DOHH2 (cell line): ENCODE results near the gene TMOD4.

ENCODE experiments used
- H3F3A ChIP-seq: fragments of 200-600 bp; sonication (generic), shearing (Covaris generic); 2 replicates; pipeline ENCODE4 v1.6.0; 2016; ENCODE audit warnings: antibody characterized with exemption, mild to moderate bottlenecking; ENCODE audit not compliant: control insufficient read depth, insufficient read depth
- H3K27ac ChIP-seq: fragments of 200-600 bp; sonication (generic); 2 replicates; pipeline ENCODE4 v1.5.1; 2014; ENCODE audit warnings: low read depth, mild to moderate bottlenecking, low read length, moderate library complexity
- H3K27me3 ChIP-seq: fragments of 200-600 bp; sonication (generic); 2 replicates; pipeline ENCODE4 v1.6.1; 2014; ENCODE audit warnings: mild to moderate bottlenecking, low read length, mixed read lengths; ENCODE audit not compliant: control insufficient read depth
- H3K36me3 ChIP-seq: fragments of 200-600 bp; sonication (generic); 2 replicates; pipeline ENCODE4 v1.6.1; 2014; ENCODE audit warnings: mild to moderate bottlenecking, low read length, moderate library complexity, mixed read lengths; ENCODE audit not compliant: control insufficient read depth
- H3K4me1 ChIP-seq: fragments of 200-600 bp; sonication (generic); 2 replicates; pipeline ENCODE4 v1.6.1; 2014; ENCODE audit warnings: mild to moderate bottlenecking, low read length, mixed read lengths; ENCODE audit not compliant: control insufficient read depth
- H3K4me2 ChIP-seq: fragments of 200-600 bp; sonication (generic); 2 replicates; pipeline ENCODE4 v1.6.0; 2014; ENCODE audit warnings: mild to moderate bottlenecking, low read length, moderate library complexity
- H3K4me3 ChIP-seq: fragments of 200-600 bp; sonication (generic); 2 replicates; pipeline ENCODE4 v1.5.1; 2014; ENCODE audit warnings: mild to moderate bottlenecking, low read length, mixed read lengths
- H3K79me2 ChIP-seq: fragments of 200-600 bp; sonication (generic); 2 replicates; pipeline ENCODE4 v1.6.1; 2014; ENCODE audit warnings: mild to moderate bottlenecking, low read length, mixed read lengths; ENCODE audit not compliant: control insufficient read depth
- H3K9me2 ChIP-seq: fragments of 200-600 bp; sonication (generic); replicated peaks from 2 replicates; pipeline ENCODE4 v1.6.1; 2014; ENCODE audit warnings: mild to moderate bottlenecking, low read length, mixed read lengths; ENCODE audit not compliant: control insufficient read depth
- H3K9me3 ChIP-seq: fragments of 200-600 bp; sonication (generic); 2 replicates; pipeline ENCODE4 v1.6.1; 2014; ENCODE audit warnings: antibody characterized with exemption, low read length, mixed read lengths; ENCODE audit not compliant: control insufficient read depth, insufficient read depth
- H4K20me1 ChIP-seq: fragments of 200-600 bp; sonication (generic); 2 replicates; pipeline ENCODE4 v1.6.0; 2014; ENCODE audit warnings: low read depth, mild to moderate bottlenecking, antibody characterized with exemption, low read length, moderate library complexity; ENCODE audit not compliant: control insufficient read depth, insufficient read depth
- CTCF ChIP-seq: fragments of 200-600 bp; sonication (generic); IDR thresholded peaks from one replicate; pipeline ENCODE4 v1.5.1; 2014; ENCODE audit warnings: antibody characterized with exemption, mild to moderate bottlenecking, low read depth, low read length; ENCODE audit not compliant: poor library complexity, severe bottlenecking
- EZH2phosphoT487 ChIP-seq: fragments of 200-600 bp; sonication (generic); IDR thresholded peaks from 2 replicates; pipeline ENCODE4 v1.6.1; 2017; ENCODE audit warnings: borderline replicate concordance, mild to moderate bottlenecking, antibody characterized with exemption, low read length, moderate library complexity, mixed read lengths

TMOD4 gene

GRCh38 chr1:151184211-151184610 is 8.4 kb upstream of the TMOD4 start:
- Histone ChIP-seq H3K36me3 (peaks cover 48% of the 10 kb centered on the region), H3F3A (no peaks in the 10 kb centered on the region)
- TF ChIP-seq CTCF, result no peak
- no peak for TF ChIP-seq EZH2phosphoT487

GRCh38 chr1:151176514-151177045 is 799 bp upstream of the TMOD4 start:
- Histone ChIP-seq H3K4me3 (no peak overlapping the region), H4K20me1 (no peaks in the 10 kb centered on the region), H3K4me2 (no peak overlapping the region), H3F3A (peaks cover 3% of the 10 kb centered on the region; the same call in 1 of the 2 replicates), H3K4me1 (no peaks in the 10 kb centered on the region), H3K27ac (no peak overlapping the region), H3K9me2 (no peaks in the 10 kb centered on the region), H3K27me3 (no peaks in the 10 kb centered on the region), H3K36me3 (peaks cover 57% of the 10 kb centered on the region), H3K79me2 (no peaks in the 10 kb centered on the region), H3K9me3 (no peaks in the 10 kb centered on the region)
- no peak for TF ChIP-seq EZH2phosphoT487
- TF ChIP-seq CTCF, result no peak

More at GRCh38 chr1:151184211-151184610, 8.4 kb upstream of the TMOD4 start:
- no peaks in the 10 kb centered on the region for H3K9me2 ChIP-seq
- H3K79me2 ChIP-seq, result peaks cover 29% of the 10 kb centered on the region
- no peaks in the 10 kb centered on the region for H4K20me1 ChIP-seq
- H3K4me3 ChIP-seq, result no peak overlapping the region
- no peaks in the 10 kb centered on the region for H3K27me3 ChIP-seq
- no peak overlapping the region for H3K4me2 ChIP-seq
- H3K4me1 ChIP-seq, result peaks cover 14% of the 10 kb centered on the region
- no peak overlapping the region for H3K27ac ChIP-seq
- H3K9me3 ChIP-seq, result no peaks in the 10 kb centered on the region

GRCh38 chr1:151175041-151175741 is 590 bp downstream of the TMOD4 start:
- peaks cover 60% of the 10 kb centered on the region for H3K36me3 ChIP-seq
- no peak for TF ChIP-seq EZH2phosphoT487
- no peak for TF ChIP-seq CTCF

More at GRCh38 chr1:151175041-151175741, 590 bp downstream of the TMOD4 start:
- no peaks in the 10 kb centered on the region for H3K9me2 ChIP-seq
- no peak overlapping the region for H3K27ac ChIP-seq
- H3F3A ChIP-seq, result peaks cover 3% of the 10 kb centered on the region; the same call in 1 of the 2 replicates
- H3K27me3 ChIP-seq, result no peaks in the 10 kb centered on the region
- H3K79me2 ChIP-seq, result no peaks in the 10 kb centered on the region
- no peak overlapping the region for H3K4me3 ChIP-seq
- H3K9me3 ChIP-seq, result no peaks in the 10 kb centered on the region
- no peak overlapping the region for H3K4me2 ChIP-seq
- no peaks in the 10 kb centered on the region for H3K4me1 ChIP-seq
- H4K20me1 ChIP-seq, result no peaks in the 10 kb centered on the region
